Skin of body (tissue), 2 donors: Measurements from ENCODE around the gene EGFLAM. TPM values are rescaled to one million over a fixed set of nuclear protein-coding genes. Genes with fewer than 3 reads are reported as not detected.
A peak's percentile ranks its signal among the peaks of the same experiment; 100 is the strongest.
"Not testable (repeated sequence)": the region's sequence is repeated elsewhere in the genome, so short reads cannot be mapped to it uniquely, and the experiment has no call there.

Source experiments
- DNase-seq: peaks from one replicate; lab custom pipeline; 2025; lab: John Stamatoyannopoulos, UW
- total RNA-seq: library from RNA; depleted of rRNA; stranded (reverse); fragments of >200 nt; gene quantifications from one replicate; pipeline ENCODE4 v1.2.3, GENCODE V29; 2014

The EGFLAM gene
- total RNA-seq, 1 donor from 2014 or later: 22.2 TPM

DNA sequence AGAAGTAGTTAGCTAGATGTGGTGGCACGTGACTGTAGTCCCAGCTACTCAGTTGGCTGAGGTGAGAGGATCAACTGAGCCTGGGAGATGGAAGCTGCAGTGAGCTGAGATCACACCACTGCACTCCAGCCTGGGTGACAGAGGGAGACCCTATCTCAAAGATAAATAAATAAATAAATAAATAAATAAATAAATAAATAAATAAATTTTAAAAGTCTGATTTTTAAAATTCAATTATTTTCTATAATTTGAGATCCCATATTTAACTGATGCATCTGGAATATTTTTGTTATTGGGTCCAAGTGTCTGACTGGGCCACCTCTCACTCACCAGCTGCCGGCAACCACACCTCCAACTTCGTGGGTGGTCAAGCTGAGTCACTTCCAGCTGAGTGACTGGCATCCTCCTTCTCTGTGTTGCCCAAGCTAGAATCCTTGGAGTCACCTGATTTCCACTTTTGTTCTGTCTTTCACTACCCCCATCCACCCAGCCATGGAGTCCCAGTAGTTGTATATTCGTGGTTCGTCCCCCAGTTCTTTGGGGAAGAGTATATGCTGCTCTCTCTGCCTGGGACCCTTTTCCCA, 70.9 kb downstream of the EGFLAM start:
- DNase-seq: no peak

DNA sequence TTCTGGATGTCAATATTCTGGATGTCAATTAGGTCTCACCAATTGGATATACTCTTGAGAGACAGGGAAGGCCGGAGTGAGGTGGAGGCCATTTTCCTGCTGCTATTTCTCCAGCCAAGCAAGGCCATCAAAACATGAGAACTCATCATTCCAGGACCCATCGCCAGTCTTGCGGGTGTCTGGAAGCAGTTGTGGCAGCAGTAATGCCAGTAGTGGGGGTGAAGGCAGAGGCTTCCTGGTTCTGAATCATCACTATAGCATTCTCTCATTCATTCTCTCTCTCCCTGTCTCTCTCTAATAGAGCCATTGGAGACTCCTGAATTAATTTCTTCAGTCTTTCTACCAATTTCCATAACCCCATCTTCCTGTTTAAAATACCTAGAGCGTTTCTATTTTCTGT, 71.8 kb downstream of the EGFLAM start:
- no peak for DNase-seq

DNA sequence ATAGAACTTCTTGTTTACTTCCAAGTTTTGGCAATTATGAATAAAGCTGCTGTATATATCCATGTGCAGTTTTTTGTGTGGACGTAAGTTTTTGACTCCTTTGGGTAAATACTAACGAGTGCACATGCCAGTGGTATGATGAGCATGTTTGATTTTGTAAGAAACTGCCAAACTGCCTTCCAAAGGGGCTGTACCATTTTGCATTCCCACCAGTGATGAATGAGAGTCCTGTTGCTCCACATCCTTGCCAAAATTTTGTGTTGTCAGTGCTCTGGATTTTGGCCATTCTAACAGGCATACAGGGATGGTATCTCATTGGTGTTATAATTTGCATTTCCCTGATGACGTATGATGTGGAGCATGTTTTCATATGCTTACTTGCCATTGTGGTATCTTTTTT, 73.5 kb downstream of the EGFLAM start:
- no peak for DNase-seq

DNA sequence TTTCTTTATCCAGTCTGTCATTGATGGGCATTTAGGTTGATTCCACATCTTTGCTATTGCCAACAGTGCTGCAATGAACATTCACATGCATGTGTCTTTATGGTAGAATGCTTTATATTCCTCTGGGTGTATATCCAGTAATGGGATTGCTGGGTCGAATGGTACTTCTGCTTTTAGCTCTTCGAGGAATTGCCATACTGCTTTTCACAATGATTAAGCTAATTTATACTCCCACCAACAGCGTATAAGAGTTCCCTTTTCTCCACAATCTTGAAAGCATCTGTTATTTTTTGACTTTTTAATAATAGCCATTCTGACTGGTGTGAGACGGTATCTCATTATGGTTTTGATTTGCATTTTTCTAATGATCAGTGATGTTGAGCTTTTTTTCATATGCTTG, 74.8 kb downstream of the EGFLAM start:
- not testable (repeated sequence) for DNase-seq

DNA sequence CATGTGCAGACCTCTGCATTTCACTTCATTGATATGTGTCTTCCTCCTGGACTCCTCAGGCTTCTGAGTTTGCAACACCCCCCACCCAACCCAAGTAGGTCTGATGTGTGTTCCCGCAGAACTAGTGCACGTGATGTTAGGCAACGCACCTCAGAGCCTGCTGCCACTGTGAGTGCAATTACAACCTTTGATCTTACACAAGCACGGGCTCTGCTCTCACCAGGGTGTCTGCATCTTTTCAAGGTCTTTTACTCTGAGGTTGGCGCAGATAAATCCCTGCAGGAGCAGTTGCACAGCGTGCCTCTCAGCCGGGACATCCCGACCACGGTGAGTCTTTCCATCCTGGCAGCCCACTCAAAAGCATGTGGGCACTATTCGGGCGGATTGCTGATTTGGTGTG, 80.1 kb downstream of the EGFLAM start:
- DNase-seq: no peak

DNA sequence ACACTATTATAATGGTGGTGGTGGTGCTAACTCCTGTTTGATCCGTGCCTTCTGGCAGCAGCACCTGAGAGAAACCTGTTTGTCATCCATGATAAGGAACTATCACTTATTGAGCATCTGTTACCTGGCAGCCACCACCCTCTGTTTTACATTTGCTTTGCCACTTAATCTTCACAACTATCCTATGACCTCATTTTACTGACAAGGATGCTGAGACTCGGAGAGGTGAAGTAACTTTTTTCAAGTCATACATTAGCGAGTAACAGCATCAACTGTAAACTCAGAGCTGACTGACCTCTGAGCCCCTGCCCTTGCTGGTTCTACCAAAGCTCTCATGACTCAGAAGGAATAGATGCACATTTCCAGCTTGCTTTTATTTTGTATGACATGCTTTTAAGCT, 81.1 kb downstream of the EGFLAM start:
- no peak for DNase-seq

DNA sequence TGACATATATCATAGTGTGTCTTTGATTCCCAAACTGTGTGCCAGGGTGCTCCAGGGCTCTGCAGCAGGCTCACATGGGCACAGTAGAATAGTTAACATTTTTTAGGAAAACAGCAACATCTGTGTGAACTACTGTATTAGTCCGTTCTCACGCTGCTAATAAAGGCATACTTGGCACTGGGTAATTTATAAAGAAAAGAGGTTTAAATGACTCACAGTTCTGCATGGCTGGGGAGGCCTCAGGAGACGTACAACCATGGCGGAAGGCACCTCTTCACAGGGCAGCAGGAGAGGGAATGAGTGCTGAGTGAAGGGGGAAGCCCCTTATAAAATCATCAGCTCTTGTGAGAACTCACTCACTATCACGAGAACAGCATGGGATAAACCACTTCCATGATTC, 82.7 kb downstream of the EGFLAM start:
- no peak for DNase-seq

DNA sequence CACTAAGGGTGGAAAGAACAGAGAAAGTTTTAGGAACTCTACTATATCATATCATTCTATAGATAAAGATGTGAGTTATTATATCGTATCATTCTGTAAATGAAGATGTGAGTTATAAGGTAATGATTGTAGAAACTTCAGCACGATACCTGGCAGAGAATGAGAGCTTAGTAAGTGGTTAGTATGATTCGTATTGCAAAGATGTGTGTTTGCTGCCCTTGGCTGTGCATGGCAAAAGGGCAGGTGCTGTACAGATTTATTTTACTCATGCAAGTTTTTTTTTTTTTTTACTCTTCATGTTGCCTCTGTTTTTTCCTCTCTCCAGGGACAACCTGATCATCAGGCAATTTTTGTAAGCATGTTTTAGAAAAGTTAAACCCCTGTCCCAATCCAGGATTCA, 83.3 kb downstream of the EGFLAM start:
- DNase-seq: no peak

DNA sequence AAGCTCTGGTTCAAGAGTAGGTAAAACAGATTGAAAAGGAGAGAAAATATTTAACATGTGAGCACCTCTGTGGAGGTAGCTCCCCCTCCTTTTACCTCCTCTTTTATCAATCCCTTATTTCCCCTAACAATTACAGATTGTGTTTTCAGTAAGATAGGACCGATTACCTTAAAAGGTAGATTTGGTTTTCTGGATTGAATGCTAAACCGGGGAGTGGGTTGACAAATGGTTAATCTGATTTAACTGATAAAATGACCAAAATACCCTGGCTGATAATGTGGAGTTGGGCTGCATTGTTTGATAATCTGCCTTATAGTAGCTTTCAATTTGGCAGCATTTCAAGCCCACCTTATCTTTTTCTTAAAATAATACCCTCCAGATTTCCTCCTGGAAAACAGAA, 83.9 kb downstream of the EGFLAM start:
- no peak for DNase-seq

DNA sequence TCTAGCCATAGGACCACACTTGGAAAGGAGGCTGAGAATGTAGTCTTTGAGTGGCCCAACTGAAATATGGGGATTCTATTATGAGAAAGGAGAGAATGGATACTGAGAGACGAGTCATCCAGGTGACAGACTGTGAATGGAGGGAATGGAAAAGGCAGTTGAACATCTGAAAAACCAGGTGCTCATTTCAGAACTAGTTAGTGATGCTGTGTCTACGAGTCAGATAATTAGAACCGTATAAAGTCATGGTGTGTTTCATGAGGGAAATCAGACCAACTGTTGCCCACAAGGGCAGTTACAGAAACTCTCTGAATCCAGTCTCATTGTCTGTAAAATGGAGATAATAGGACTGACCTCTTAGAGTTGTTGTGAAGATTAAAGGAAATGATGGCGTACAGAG, 86.5 kb downstream of the EGFLAM start:
- DNase-seq: no peak

DNA sequence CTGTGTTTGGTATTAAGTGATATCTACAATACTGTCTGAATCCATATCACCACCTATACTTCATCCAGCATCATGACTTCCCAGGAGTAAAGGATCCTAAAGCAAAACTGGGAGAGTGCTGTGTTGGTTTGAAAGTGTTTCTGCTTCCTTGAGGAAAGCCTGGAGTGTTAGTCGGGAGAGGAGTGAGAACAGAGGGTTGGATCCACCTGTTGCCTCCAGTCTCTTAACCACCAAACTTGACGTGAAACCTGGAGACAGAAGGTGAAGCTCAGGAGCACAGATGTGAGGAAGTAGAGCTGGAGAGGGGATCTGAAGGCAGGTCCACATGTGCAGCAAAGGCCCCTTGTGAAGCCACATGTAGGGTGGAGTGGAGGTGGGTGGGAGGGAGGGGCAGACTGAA, 88.2 kb downstream of the EGFLAM start:
- DNase-seq: no peak

DNA sequence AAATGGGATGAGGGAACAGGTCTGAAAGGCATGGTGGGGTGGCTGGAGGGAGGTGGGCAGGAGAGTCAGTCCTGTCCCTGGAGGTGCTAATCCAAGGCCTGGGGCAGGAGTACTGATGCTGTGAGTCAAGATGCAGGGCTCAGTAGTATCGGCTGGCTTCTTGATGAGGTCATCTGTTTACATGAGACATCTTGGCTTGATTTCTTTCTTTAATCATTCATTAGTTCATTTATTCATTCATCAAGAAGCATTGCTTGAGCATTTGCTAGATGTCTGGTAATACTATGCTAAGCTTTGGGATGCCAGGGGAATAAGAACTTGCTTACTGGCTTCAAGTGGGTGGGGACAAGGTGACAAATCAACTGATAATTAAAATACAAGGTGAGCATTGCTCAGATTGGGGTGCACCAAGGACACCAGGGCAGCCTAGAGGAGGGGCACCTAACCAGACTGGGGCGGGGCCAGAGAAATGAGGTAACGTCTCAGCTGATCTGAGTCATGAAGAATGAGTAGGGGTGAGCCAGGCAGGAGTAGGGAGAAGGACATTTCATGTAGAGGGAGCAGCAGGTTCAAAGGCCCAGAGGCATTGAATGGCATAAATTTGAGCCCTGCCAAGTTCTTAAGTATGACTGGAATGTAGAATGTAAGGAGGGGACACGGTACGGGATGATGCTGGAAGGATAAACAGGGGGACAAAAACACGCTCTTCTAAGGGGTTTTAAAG, 88.8 kb downstream of the EGFLAM start:
- no peak for DNase-seq

DNA sequence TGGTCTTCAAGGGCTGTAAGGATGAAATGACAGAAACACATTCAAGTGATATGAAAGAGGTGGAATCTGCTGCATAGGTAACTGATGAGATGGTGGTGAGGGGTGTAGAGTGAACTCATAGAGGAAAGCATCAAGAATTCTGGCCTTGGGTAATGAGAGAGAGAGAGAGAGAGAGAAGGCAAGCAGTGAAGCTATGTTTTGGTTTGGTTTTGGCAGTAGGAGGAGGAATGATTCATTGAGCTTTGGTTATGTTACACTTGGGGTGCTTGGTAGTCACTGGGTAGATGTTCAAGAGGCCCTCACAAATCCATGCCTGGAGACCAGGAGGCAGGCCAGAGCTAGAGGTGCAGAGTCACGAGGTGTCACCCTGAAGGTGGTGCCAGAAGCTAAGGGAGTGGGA, 89.5 kb downstream of the EGFLAM start:
- DNase-seq: no peak

DNA sequence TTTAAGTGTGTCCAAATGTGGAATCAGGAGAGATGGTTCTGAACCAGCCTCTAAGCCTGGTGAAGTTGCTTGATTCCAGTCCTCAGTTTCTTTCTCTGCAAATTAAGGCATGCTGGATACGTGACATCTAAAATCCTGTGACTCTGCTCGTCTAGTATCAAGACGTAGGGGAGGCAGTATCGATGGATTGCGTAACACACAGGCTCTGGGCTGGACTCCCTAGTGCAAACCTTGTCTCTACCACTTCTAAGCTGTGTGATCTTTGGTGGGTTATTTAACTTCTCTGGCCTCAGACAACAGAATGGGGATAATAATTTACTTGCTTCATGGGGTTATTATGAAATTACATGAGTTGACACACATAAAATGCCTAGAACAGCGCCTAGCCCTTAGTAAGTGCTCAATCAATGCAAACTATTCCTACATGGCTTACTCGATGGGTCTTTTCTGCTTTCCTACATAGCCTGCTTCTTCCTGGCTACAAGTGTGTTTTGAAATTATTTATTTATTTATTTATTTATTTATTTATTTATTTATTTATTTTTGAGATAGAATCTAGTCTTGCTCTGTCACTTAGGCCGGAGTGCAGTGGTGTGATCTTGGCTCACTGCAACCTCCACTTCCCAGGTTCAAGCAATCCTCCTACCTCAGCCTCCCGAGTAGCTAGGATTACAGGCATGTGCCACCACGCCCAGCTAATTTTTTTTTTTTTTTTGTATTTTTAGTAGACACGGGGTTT, 102.1 kb downstream of the EGFLAM start:
- no peak for DNase-seq

DNA sequence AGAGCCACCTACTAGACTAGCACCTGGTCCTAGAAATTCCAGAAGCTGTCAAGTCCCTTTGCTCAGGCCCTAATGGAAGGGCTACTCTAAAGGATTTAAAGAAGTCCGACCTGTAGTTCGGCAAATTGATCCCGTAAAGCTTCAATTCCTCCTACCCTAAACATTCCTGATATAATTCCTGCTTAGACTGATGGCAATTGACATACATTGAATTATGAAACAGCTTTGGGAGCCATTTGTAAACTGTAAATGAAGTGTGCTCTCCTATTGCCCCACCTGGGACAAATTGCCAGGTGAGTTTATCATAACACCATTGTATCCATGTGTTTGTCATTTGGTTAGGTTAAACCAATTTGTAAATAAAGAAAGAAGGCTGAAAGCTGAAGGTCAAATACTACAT, 104.4 kb downstream of the EGFLAM start:
- no peak for DNase-seq

DNA sequence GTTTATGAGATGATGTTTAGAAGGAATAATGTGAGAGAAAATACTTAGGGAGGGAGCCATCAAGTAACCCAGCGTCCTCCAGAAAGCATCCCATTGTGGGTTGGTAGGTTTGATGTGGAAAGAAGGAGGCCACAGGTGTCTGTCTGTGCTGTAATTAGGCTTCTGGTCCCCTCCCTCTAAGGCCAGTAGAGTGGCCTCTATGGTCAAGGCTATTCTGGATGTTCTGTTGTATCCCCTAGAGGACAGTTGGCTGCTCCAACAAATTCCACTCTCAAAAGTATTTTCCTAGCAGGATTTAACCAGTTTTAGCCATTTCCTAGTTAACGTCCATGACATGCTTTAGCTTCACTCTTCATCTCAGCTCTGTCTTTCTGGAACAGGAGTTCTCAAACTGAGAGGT, 106.5 kb downstream of the EGFLAM start:
- DNase-seq: no peak

DNA sequence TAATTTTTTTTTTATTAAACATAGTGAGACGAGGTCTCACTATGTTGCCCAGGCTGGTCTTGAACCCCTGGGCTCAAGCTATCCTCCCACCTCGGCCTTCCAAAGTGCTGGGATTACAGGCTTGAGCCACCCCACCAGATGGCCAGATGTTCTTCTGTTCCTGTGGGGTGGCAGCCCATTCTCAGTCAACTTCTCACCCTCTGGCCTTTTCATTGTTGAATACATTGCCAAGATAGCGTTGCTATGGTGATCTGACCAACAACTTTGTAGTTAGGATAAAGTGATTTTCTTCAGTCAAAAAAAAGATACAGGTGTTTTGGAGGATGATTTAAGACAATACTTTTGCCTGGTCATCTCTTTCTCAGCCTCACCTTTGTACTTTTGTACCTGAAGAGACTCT, 109.1 kb downstream of the EGFLAM start:
- DNase-seq: no peak

DNA sequence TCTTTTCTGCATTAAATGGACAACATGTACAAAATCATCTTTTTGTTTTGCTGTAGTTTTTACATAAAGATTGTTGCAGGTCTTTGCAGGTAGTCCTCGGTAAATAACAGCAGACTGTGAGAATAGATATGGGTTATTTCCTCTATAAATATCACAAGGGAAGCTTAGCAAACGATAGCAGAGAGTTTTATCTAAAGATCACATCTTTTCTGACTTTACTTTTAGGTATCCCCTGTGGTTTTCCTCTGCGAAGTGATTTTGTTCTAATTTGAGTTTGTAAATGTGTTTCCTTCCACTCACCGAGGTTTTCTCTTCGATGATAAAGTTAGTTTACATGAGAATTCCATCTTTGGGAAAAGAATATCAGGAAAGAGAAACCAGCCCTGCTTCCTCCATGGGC, 109.6 kb downstream of the EGFLAM start:
- DNase-seq: no peak

DNA sequence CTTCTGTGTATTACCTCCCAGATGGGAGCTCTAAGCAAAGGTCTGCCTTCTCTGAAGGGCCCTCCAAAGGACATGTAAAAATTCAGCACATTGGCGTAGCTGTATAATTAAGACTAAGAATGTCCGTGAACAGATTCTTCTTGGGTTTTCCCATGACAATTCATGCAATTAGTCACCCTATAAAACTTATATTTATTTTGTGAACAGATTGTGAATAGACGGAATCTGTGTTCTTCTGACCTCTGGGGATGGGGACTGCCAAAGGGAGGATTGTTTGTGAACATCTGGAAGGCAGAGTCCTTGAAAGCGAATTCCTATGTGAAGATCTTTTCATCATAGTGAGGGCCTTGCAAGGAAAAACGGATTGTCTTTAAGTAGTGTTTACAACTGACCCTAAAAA, 111.3 kb downstream of the EGFLAM start:
- DNase-seq: peak; percentile 40

DNA sequence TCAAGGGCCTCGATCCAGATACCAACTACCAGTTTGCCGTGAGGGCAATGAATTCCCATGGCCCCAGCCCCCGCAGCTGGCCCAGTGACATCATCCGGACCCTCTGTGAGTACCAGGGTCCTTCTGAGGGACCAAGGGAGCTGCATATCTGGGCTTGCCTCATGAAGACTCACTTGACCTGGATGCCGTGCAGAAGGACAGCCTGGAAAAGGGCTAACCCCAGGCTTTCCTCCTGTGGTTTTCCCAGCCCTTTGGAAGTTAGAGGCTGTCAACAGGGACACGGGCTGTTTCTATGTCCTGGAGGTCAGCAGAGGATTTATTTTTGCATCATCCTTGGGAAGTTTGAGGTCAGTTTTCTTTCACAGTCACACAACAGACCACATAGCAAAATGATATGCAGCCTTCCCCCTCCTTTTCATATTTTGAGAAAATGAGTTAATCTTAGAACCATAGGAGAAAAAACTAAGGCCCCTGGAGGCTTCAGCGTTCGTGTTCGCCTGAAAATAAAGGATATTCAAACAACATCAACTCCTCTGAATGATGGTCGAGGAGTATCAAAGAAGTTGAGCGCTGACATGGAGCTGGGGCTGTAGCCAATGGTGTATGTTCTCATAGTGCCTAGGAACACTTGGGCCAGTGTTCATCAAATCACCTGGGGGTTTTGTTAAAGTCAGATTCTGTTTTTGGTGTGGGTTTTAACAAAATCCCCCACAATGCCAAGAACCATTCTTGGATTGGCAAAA, 112.2 kb downstream of the EGFLAM start:
- no peak for DNase-seq

DNA sequence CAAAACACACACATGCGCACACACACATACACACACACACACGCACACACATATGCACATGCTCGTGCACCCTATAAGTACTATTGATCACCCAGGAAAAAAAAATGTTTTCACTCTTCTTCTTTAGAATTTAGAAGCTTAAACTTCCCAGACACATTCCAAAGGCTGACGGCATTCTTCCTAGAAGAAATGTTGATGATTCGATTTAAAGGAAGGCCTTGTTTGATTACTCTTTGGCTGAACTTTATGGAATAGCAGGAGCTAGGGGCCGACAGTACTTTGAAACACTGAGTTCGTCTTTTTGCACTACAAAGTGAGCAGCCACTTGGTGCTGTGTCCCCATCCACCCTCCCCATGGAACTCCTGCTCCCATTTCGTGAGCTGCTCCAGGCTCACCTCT, 113.2 kb downstream of the EGFLAM start:
- peak; percentile 40 for DNase-seq

DNA sequence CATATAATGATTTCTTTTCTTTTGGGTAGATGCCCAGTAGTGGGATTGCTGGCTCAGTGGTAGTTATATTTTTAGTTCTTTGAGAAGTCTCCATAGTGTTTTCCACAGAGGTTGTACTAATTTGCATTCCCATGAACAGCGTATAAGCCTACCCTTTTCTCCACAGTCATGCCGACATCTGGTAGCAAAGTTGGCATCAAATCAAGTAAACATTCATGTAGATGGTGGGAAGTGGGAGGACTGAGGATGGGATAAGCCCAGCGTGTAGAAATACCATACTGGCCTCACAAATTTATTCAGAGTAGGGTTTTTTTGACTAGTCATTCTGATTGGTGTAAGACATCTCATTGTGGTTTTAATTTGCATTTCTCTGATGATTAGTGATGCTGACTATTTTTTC, 115.4 kb downstream of the EGFLAM start:
- DNase-seq: peak; percentile 22
